Neural progenitor cell (in vitro differentiated cells): ENCODE results near the gene IL36RN. TPM values are rescaled to one million over a fixed set of nuclear protein-coding genes. Genes with fewer than 3 reads are reported as not detected.

Experiments used
- DNase-seq: peaks from one replicate; pipeline ENCODE4 v3.0.0-alpha.2; 2016; ENCODE audit warnings: low spot score
- H2AFZ ChIP-seq: fragments of 200-600 bp; sonication (generic); replicated peaks from 2 replicates; pipeline ENCODE4 v1.6.1; 2016; ENCODE audit warnings: antibody characterized with exemption
- H3F3A ChIP-seq: fragments of 200-600 bp; sonication (generic); 2 replicates; pipeline ENCODE4 v1.6.1; 2016; ENCODE audit warnings: antibody characterized with exemption, low read depth
- H3K27ac ChIP-seq: fragments of 200-600 bp; sonication (generic); 2 replicates; pipeline ENCODE4 v1.5.1; 2016; ENCODE audit warnings: mild to moderate bottlenecking
- H3K27me3 ChIP-seq: fragments of 200-600 bp; sonication (generic); 2 replicates; pipeline ENCODE4 v1.6.1; 2016; ENCODE audit warnings: mild to moderate bottlenecking, moderate library complexity
- H3K36me3 ChIP-seq: fragments of 200-600 bp; sonication (generic); 2 replicates; pipeline ENCODE4 v1.5.1; 2016
- H3K4me1 ChIP-seq: fragments of 200-600 bp; sonication (generic); 2 replicates; pipeline ENCODE4 v1.6.1; 2016; ENCODE audit warnings: mixed run types
- H3K4me2 ChIP-seq: fragments of 200-600 bp; sonication (generic); 2 replicates; pipeline ENCODE4 v1.6.1; 2016
- H3K4me3 ChIP-seq: fragments of 200-600 bp; sonication (generic); 2 replicates; pipeline ENCODE4 v1.5.1; 2016
- H3K79me2 ChIP-seq: fragments of 200-600 bp; sonication (generic); 2 replicates; pipeline ENCODE4 v1.6.1; 2016; ENCODE audit warnings: low read depth
- H3K9ac ChIP-seq: fragments of 200-600 bp; sonication (generic); 2 replicates; pipeline ENCODE4 v1.6.1; 2016
- H3K9me3 ChIP-seq: fragments of 200-600 bp; sonication (generic); 2 replicates; pipeline ENCODE4 v1.5.1; 2016; ENCODE audit warnings: low read depth
- H4K20me1 ChIP-seq: fragments of 200-600 bp; sonication (generic); 2 replicates; pipeline ENCODE4 v1.6.1; 2016; ENCODE audit warnings: low read depth
- H3K27ac Mint-ChIP-seq: 3 replicates; pipeline ENCODE4 v1.8.0; 2021; ENCODE audit warnings: mixed read lengths
- H3K27me3 Mint-ChIP-seq: 2 replicates; pipeline ENCODE4 v1.8.0; 2022; ENCODE audit warnings: low read depth, mild to moderate bottlenecking, inconsistent platforms, moderate library complexity, mixed read lengths; ENCODE audit not compliant: insufficient read depth
- H3K36me3 Mint-ChIP-seq: 3 replicates; pipeline ENCODE4 v1.8.0; 2021; ENCODE audit warnings: mixed read lengths
- H3K4me1 Mint-ChIP-seq: 3 replicates; pipeline ENCODE4 v1.8.0; 2021; ENCODE audit warnings: mixed read lengths
- H3K4me3 Mint-ChIP-seq: 3 replicates; pipeline ENCODE4 v1.8.0; 2021; ENCODE audit warnings: mild to moderate bottlenecking, moderate library complexity, mixed read lengths
- H3K9me3 Mint-ChIP-seq: 3 replicates; pipeline ENCODE4 v1.8.0; 2020; ENCODE audit warnings: mixed read lengths
- CTCF ChIP-seq: fragments of 200-600 bp; sonication (generic); IDR thresholded peaks from 2 replicates; pipeline ENCODE4 v1.5.1; 2017; ENCODE audit warnings: antibody characterized with exemption, mild to moderate bottlenecking
- EZH2 ChIP-seq: fragments of 200-600 bp; sonication (generic); IDR thresholded peaks from 2 replicates; pipeline ENCODE4 v1.6.1; 2017; ENCODE audit warnings: antibody characterized with exemption, mild to moderate bottlenecking, moderate library complexity
- EZH2phosphoT487 ChIP-seq: fragments of 200-600 bp; sonication (generic); IDR thresholded peaks from 2 replicates; pipeline ENCODE4 v1.6.1; 2017; ENCODE audit warnings: antibody characterized with exemption
- total RNA-seq: library from RNA; depleted of rRNA; stranded (reverse); fragments of >200 nt; gene quantifications from 2 replicates; pipeline ENCODE4 v1.2.3, GENCODE V29; 2015; ENCODE audit warnings: low replicate concordance

The IL36RN gene
- total RNA-seq, 1 donor from 2014 or later: not detected

GRCh38 chr2:113098041-113098440, 39.0 kb downstream of the IL36RN start:
- Histone ChIP-seq H4K20me1 (no peaks in the 10 kb centered on the region), H3K4me1 (no peaks in the 10 kb centered on the region), H3K4me2 (no peak overlapping the region), H3K27me3 (no peaks in the 10 kb centered on the region), H3K9me3 (no peaks in the 10 kb centered on the region), H3K4me3 (no peak overlapping the region), H3K27ac (no peak overlapping the region), H3K9ac (no peak overlapping the region), H2AFZ (no peak overlapping the region), H3F3A (no peaks in the 10 kb centered on the region), H3K79me2 (no peaks in the 10 kb centered on the region), H3K36me3 (no peaks in the 10 kb centered on the region)
- no peak for DNase-seq
- H3K27ac Mint-ChIP-seq: no peak overlapping the region
- H3K27me3 Mint-ChIP-seq: no peaks in the 10 kb centered on the region
- H3K9me3 Mint-ChIP-seq: peaks cover 19% of the 10 kb centered on the region
- H3K4me1 Mint-ChIP-seq: no peaks in the 10 kb centered on the region
- H3K36me3 Mint-ChIP-seq: no peaks in the 10 kb centered on the region
- TF ChIP-seq EZH2: no peak
- no peak for TF ChIP-seq CTCF
- no peak for TF ChIP-seq EZH2phosphoT487
- H3K4me3 Mint-ChIP-seq: no peak overlapping the region

- H3K27me3 Mint-ChIP-seq: no peaks in the 10 kb centered on the region
- Histone ChIP-seq H2AFZ (no peak overlapping the region), H3K9ac (no peak overlapping the region), H3K27ac (no peak overlapping the region), H3K27me3 (no peaks in the 10 kb centered on the region), H3K36me3 (no peaks in the 10 kb centered on the region), H3K9me3 (no peaks in the 10 kb centered on the region), H3K4me3 (no peak overlapping the region), H4K20me1 (no peaks in the 10 kb centered on the region), H3F3A (no peaks in the 10 kb centered on the region), H3K4me2 (no peak overlapping the region), H3K4me1 (no peaks in the 10 kb centered on the region), H3K79me2 (no peaks in the 10 kb centered on the region)
- no peak for DNase-seq
- TF ChIP-seq EZH2 (no peak), EZH2phosphoT487 (no peak), CTCF (no peak)
- no peaks in the 10 kb centered on the region for H3K4me1 Mint-ChIP-seq
- no peak overlapping the region for H3K27ac Mint-ChIP-seq
- no peaks in the 10 kb centered on the region for H3K36me3 Mint-ChIP-seq
- H3K9me3 Mint-ChIP-seq: peaks cover 19% of the 10 kb centered on the region
- H3K4me3 Mint-ChIP-seq: no peak overlapping the region
Measured at GRCh38 chr2:113098532-113098931, 39.5 kb downstream of the IL36RN start.

- H3K79me2 ChIP-seq: no peaks in the 10 kb centered on the region
- no peaks in the 10 kb centered on the region for H3K9me3 ChIP-seq
- H3K27me3 ChIP-seq: no peaks in the 10 kb centered on the region
- no peak overlapping the region for H3K4me2 ChIP-seq
- no peak overlapping the region for H3K27ac Mint-ChIP-seq
- H3K9me3 Mint-ChIP-seq: peaks cover 17% of the 10 kb centered on the region
- no peak for TF ChIP-seq EZH2
- no peak for TF ChIP-seq CTCF
- TF ChIP-seq EZH2phosphoT487: no peak
- no peaks in the 10 kb centered on the region for H3K4me1 Mint-ChIP-seq
- no peaks in the 10 kb centered on the region for H3K36me3 Mint-ChIP-seq
- H3K27me3 Mint-ChIP-seq: peaks cover 2% of the 10 kb centered on the region
- no peak for DNase-seq
- H3K27ac ChIP-seq: no peak overlapping the region
- H3K4me3 Mint-ChIP-seq: no peak overlapping the region
- no peaks in the 10 kb centered on the region for H3K36me3 ChIP-seq
- H3K9ac ChIP-seq: no peak overlapping the region
- H3F3A ChIP-seq: no peaks in the 10 kb centered on the region
- no peak overlapping the region for H2AFZ ChIP-seq
- H3K4me3 ChIP-seq: no peak overlapping the region
- H3K4me1 ChIP-seq: no peaks in the 10 kb centered on the region
- no peaks in the 10 kb centered on the region for H4K20me1 ChIP-seq
Measured at GRCh38 chr2:113102133-113102532, 43.1 kb downstream of the IL36RN start.
